Measurements from ENCODE around the gene PGM5. TPM values are rescaled to one million over a fixed set of nuclear protein-coding genes. Genes with fewer than 3 reads are reported as not detected.

The PGM5 gene
- total RNA-seq, 1 donor from 2014 or later: 2.9 TPM

GRCh38 chr9:68492806-68493205 lies 136.4 kb downstream of the PGM5 start:
- no peak for ATAC-seq
- no peak for DNase-seq (ENCODE audit: low spot score)

- ATAC-seq (no peak), DNase-seq (ENCODE audit: low spot score) (no peak)
These were observed 137.1 kb downstream of the PGM5 start for GRCh38 chr9:68493541-68493940.

GRCh38 chr9:68493958-68494577 lies 137.7 kb downstream of the PGM5 start:
- DNase-seq (ENCODE audit: low spot score) (no peak), ATAC-seq (no peak)

- ATAC-seq (no peak), DNase-seq (ENCODE audit: low spot score) (no peak)
These were observed 138.8 kb downstream of the PGM5 start for GRCh38 chr9:68495247-68495646.

- DNase-seq (ENCODE audit: low spot score) (no peak), ATAC-seq (no peak)
These were observed 139.9 kb downstream of the PGM5 start for GRCh38 chr9:68496356-68496755.

- DNase-seq (ENCODE audit: low spot score): no peak
- peak; percentile 34 for ATAC-seq
These were observed 141.2 kb downstream of the PGM5 start for GRCh38 chr9:68497629-68498028.

- ATAC-seq (no peak), DNase-seq (ENCODE audit: low spot score) (no peak)
These were observed 142.4 kb downstream of the PGM5 start for GRCh38 chr9:68498816-68499215.

GRCh38 chr9:68500457-68501381 lies 144.3 kb downstream of the PGM5 start:
- ATAC-seq: peak; percentile 38
- no peak for DNase-seq (ENCODE audit: low spot score)

- peak; percentile 9 for ATAC-seq
These were observed 145.9 kb downstream of the PGM5 start for GRCh38 chr9:68502279-68502678.

GRCh38 chr9:68505681-68506409 lies 149.4 kb downstream of the PGM5 start:
- peak; percentile 52 for ATAC-seq
- DNase-seq (ENCODE audit: low spot score): no peak

More at GRCh38 chr9:68502279-68502678, 145.9 kb downstream of the PGM5 start:
- DNase-seq (ENCODE audit: low spot score): no peak

- ATAC-seq: no peak
These were observed 150.1 kb downstream of the PGM5 start for GRCh38 chr9:68506551-68506950.

GRCh38 chr9:68507130-68507805 lies 150.9 kb downstream of the PGM5 start:
- ATAC-seq (peak; percentile 39), DNase-seq (ENCODE audit: low spot score) (no peak)

More at GRCh38 chr9:68506551-68506950, 150.1 kb downstream of the PGM5 start:
- DNase-seq (ENCODE audit: low spot score): no peak

GRCh38 chr9:68507806-68508145 lies 151.4 kb downstream of the PGM5 start:
- ATAC-seq (no peak), DNase-seq (ENCODE audit: low spot score) (no peak)

- ATAC-seq: peak; percentile 93
- DNase-seq (ENCODE audit: low spot score): peak; percentile 80
These were observed 152.1 kb downstream of the PGM5 start for GRCh38 chr9:68508547-68508946.

GRCh38 chr9:68509689-68510088 lies 153.3 kb downstream of the PGM5 start:
- ATAC-seq (no peak), DNase-seq (ENCODE audit: low spot score) (no peak)

GRCh38 chr9:68513385-68513784 lies 157.0 kb downstream of the PGM5 start:
- DNase-seq (ENCODE audit: low spot score): no peak
- ATAC-seq: no peak

- DNase-seq (ENCODE audit: low spot score): no peak
- no peak for ATAC-seq
These were observed 157.6 kb downstream of the PGM5 start for GRCh38 chr9:68513981-68514380.

GRCh38 chr9:68515326-68516017 lies 159.1 kb downstream of the PGM5 start:
- ATAC-seq (peak; percentile 79), DNase-seq (ENCODE audit: low spot score) (no peak)

- peak; percentile 36 for ATAC-seq
These were observed 165.7 kb downstream of the PGM5 start for GRCh38 chr9:68522131-68522530.

GRCh38 chr9:68522954-68523353 lies 166.5 kb downstream of the PGM5 start:
- DNase-seq (ENCODE audit: low spot score) (no peak), ATAC-seq (no peak)

More at GRCh38 chr9:68522131-68522530, 165.7 kb downstream of the PGM5 start:
- DNase-seq (ENCODE audit: low spot score): no peak
